ENCODE measurements around the gene AP5Z1.

Gene AP5Z1

GRCh38 chr7:4837041-4837802 lies 61.8 kb downstream of the AP5Z1 start:
- H3K4me3 ChIP-seq (ENCODE audit: low read depth, low read length), result no peak overlapping the region

- H3K4me3 ChIP-seq (ENCODE audit: low read depth, low read length), result no peak overlapping the region
Observed at GRCh38 chr7:4837803-4838625, 62.6 kb downstream of the AP5Z1 start.

GRCh38 chr7:4838626-4839334 lies 63.4 kb downstream of the AP5Z1 start:
- H3K4me3 ChIP-seq (ENCODE audit: low read depth, low read length), result no peak overlapping the region

- no peak overlapping the region for H3K4me3 ChIP-seq (ENCODE audit: low read depth, low read length)
Observed at GRCh38 chr7:4840079-4840501, 64.7 kb downstream of the AP5Z1 start.

Measured in iPS-11a (cell line).